Esophagus squamous epithelium (tissue), 4 donors: Measurements from ENCODE around the gene PDE10A.

Source experiments
- CTCF ChIP-seq, 6 experiments: fragments of 450-650 bp in 4 of 6; fragments of 200-600 bp in 2 of 6; sonication (generic) in 2 of 6; IDR thresholded peaks; one replicate each; pipeline ENCODE4 v1.5.1; 2016 to 2019; ENCODE audit warnings: antibody characterized with exemption in 6 of 6, mild to moderate bottlenecking in 4 of 6, moderate library complexity in 4 of 6
- POLR2A ChIP-seq, 4 donors: fragments of 450-650 bp; IDR thresholded peaks; one replicate each; pipeline ENCODE4 v1.6.1; 2017; ENCODE audit warnings: antibody characterized with exemption in 4 of 4, mild to moderate bottlenecking in 4 of 4, moderate library complexity in 3 of 4

- no peak for TF ChIP-seq CTCF (IDR thresholded peaks at IDR 0.05)
- no peak for TF ChIP-seq POLR2A (IDR thresholded peaks at IDR 0.05)
These were observed 91.9 kb downstream of the PDE10A start for GRCh38 chr6:165571068-165571682.
